KOPT-K1 (cell line): Measurements from ENCODE around the gene DCLK1.

ENCODE experiments used
- H3K27ac ChIP-seq: fragments of 200-600 bp; sonication (generic); 2 replicates; pipeline ENCODE4 v1.5.1; 2016; ENCODE audit warnings: antibody characterized with exemption, mild to moderate bottlenecking, low read depth, low read length; ENCODE audit not compliant: poor library complexity, severe bottlenecking
- H3K36me3 ChIP-seq: fragments of 200-600 bp; sonication (generic); 2 replicates; pipeline ENCODE4 v1.5.1; 2017; ENCODE audit warnings: antibody characterized with exemption, mild to moderate bottlenecking, low read length, moderate library complexity; ENCODE audit not compliant: insufficient read depth
- H3K9me3 ChIP-seq: fragments of 200-600 bp; sonication (generic); 2 replicates; pipeline ENCODE4 v1.5.1; 2017; ENCODE audit warnings: antibody characterized with exemption, low read length, mild to moderate bottlenecking; ENCODE audit not compliant: insufficient read depth, poor library complexity, severe bottlenecking

DCLK1 gene

GRCh38 chr13:36131222-36131930 is at the start of gene DCLK1:
DCLK1 (minus strand) TSS chr13:36131382.
- Histone ChIP-seq H3K27ac (no peak within 1 kb of the TSS), H3K9me3 (no peaks in the 10 kb centered on the region), H3K36me3 (no peaks in the 10 kb centered on the region)

DNA sequence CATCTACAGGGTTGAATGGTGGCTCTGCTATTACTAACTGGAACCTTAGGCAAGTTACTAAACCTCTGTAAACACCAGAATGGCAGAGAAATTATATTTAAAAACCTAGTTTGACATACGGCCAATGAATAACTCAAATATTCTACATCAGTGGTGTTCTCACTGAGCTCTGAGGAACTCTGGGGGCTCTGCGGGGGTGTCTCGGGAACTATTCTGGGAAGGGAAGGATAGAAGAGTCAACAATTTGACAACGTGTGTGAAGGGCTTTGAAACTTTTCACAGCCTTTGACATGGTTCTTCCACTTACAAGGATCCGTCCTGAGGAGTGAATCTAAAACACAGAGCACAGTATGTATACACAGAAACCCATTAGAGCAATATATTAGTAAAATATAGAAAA is 44.4 kb upstream of the DCLK1 start:
- Histone ChIP-seq H3K27ac (no peak overlapping the region), H3K36me3 (no peaks in the 10 kb centered on the region), H3K9me3 (no peaks in the 10 kb centered on the region)

GRCh38 chr13:36174923-36175322 is 43.7 kb upstream of the DCLK1 start:
- no peaks in the 10 kb centered on the region for H3K36me3 ChIP-seq
- no peak overlapping the region for H3K27ac ChIP-seq
- no peaks in the 10 kb centered on the region for H3K9me3 ChIP-seq

- no peaks in the 10 kb centered on the region for H3K9me3 ChIP-seq
- no peaks in the 10 kb centered on the region for H3K36me3 ChIP-seq
- no peak overlapping the region for H3K27ac ChIP-seq
These were observed 42.6 kb upstream of the DCLK1 start for GRCh38 chr13:36173571-36174322.

DNA sequence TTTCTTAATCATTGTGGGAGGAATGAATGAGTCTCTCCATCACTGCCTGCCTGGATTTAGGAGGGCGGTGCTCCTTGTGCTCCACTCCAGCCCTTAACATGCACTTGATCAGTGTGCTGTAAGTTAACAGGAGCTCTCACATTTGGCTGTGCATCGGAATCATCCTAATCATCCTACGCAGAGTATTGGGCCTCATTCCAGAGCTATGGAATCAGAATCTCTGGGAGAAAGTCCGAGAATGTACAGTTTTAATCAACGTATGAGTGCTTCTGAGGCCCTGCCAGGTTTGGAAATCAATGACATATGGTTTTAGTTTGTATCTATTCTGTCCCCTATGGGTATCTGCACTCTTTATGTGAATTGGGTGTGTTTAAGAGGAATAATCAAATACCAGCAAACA is 34.9 kb upstream of the DCLK1 start:
- Histone ChIP-seq H3K9me3 (no peaks in the 10 kb centered on the region), H3K36me3 (no peaks in the 10 kb centered on the region), H3K27ac (no peak overlapping the region)

GRCh38 chr13:36163809-36164308 is 32.7 kb upstream of the DCLK1 start:
- Histone ChIP-seq H3K36me3 (no peaks in the 10 kb centered on the region), H3K27ac (no peak overlapping the region), H3K9me3 (no peaks in the 10 kb centered on the region)

DNA sequence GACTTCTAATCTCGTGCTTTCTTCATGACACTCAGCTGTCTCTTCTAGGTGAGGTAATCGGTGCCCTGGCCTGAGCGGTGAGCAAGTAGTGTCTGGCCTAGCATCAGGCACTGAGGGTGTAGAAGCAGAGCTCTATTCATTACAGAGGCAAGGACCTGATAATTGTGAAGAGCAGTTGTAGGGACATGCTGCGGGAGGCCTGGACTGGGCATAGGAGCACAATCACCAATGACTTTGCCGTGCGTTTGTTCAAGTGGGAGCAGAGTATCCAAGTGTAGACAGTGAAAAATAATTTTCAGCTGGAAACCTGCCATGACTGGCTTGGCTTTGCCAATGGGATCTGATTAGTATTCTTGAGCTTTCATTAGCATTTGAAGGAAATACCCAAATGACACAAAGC is 32.1 kb upstream of the DCLK1 start:
- no peaks in the 10 kb centered on the region for H3K36me3 ChIP-seq
- H3K9me3 ChIP-seq: no peaks in the 10 kb centered on the region
- H3K27ac ChIP-seq: no peak overlapping the region

DNA sequence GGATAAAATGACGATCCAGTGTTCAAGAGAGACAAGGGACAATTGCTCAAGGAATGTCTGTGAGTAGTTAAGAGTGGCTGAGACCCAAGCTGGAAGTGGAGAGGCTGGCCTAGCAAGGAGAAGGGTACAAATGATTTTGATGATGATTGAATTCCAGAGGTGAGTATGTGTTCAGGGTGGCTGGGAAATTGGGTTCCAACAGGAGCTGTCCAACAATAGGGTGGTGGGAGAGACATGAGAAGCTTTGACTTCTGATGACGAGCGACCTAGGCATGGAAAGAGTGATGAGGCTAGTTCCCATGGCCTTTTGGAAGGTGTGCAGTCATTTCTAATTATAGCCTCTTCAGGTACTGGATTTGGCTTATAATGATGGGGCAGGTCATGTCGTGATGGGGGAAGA is 29.1 kb upstream of the DCLK1 start:
- Histone ChIP-seq H3K36me3 (no peaks in the 10 kb centered on the region), H3K9me3 (no peaks in the 10 kb centered on the region), H3K27ac (no peak overlapping the region)

- Histone ChIP-seq H3K36me3 (no peaks in the 10 kb centered on the region), H3K27ac (no peak overlapping the region), H3K9me3 (no peaks in the 10 kb centered on the region)
These were observed 27.4 kb upstream of the DCLK1 start for GRCh38 chr13:36158611-36159010.

DNA sequence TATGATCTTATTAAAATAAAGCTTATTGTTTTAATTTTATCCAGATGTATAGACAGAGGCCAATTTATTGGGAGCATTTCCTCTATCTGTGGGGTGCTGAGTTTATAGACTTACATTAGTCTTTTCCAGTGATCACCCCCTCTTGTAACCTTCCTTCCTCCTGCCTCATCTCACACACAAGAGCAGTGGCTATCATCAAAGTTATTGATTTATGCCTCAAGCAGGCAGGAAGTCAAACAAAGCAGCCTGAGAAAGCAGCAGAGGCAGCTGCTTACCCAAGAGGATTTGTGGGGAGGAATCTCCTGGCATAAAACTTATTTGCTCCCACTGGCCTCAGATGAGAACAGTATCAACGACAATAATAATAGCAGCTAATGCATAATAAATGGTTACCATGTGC is 26.3 kb upstream of the DCLK1 start:
- Histone ChIP-seq H3K9me3 (no peaks in the 10 kb centered on the region), H3K27ac (no peak overlapping the region)

DNA sequence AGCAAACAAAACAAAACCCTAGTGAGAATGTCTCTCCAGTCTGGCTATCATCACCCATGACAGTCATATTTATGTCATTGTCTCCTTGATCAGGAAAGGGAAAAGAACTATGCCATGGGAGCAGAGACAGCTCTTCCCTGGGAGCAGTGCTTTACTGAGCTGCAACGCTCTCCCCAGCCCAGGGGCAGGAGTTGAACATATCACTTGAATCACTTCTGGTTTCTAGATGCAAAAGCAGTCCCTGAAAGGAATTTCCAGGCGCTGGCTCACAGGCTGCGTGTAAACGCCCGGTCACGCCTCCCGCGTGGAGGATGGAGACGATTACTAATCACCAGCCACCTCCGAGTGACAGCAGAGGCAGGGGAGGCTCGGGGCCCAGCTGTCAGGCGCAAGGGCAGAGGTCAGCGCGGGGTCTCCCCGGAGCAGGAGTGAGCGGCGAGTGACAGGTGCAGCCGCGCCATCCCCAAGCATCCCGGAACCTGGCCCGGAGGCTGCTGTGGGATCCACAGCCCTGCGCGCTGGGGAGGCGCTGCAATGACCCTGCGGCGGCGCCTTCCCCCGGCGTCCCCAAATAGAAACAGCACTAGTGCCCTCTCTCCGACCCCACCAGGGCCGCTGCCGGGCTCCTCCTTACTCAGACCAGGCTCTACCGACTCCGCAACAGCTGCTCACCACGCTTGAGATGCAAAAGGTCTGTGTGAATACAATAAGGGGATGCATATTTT is 23.5 kb upstream of the DCLK1 start:
- Histone ChIP-seq H3K9me3 (no peaks in the 10 kb centered on the region), H3K36me3 (no peaks in the 10 kb centered on the region), H3K27ac (no peak overlapping the region)

More for the DNA sequence above, 26.3 kb upstream of the DCLK1 start:
- no peaks in the 10 kb centered on the region for H3K36me3 ChIP-seq

DNA sequence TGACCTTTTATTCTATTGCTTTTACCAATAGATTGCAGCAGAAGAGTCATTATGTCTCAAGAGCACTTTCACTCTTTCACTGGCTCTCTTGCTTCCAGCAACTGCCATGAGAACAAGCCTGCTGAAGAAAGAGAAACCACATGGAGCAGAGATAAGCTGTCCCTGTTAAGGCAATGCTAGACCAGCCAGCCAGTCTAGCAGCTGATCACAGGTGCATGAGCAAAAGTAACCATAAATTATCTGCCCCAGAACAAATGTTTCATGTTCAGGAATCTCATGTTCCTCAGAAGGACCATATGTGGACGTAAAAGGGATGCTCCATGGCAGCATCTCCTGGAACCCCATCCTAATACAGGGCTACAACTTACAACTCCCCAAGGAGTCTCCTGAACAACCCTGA is 20.4 kb upstream of the DCLK1 start:
- Histone ChIP-seq H3K36me3 (no peaks in the 10 kb centered on the region), H3K9me3 (no peaks in the 10 kb centered on the region), H3K27ac (no peak overlapping the region)

GRCh38 chr13:36148446-36148845 is 17.3 kb upstream of the DCLK1 start:
- Histone ChIP-seq H3K9me3 (no peaks in the 10 kb centered on the region), H3K27ac (no peak overlapping the region), H3K36me3 (no peaks in the 10 kb centered on the region)

GRCh38 chr13:36147330-36147729 is 16.1 kb upstream of the DCLK1 start:
- H3K36me3 ChIP-seq: no peaks in the 10 kb centered on the region
- no peaks in the 10 kb centered on the region for H3K9me3 ChIP-seq
- no peak overlapping the region for H3K27ac ChIP-seq

DNA sequence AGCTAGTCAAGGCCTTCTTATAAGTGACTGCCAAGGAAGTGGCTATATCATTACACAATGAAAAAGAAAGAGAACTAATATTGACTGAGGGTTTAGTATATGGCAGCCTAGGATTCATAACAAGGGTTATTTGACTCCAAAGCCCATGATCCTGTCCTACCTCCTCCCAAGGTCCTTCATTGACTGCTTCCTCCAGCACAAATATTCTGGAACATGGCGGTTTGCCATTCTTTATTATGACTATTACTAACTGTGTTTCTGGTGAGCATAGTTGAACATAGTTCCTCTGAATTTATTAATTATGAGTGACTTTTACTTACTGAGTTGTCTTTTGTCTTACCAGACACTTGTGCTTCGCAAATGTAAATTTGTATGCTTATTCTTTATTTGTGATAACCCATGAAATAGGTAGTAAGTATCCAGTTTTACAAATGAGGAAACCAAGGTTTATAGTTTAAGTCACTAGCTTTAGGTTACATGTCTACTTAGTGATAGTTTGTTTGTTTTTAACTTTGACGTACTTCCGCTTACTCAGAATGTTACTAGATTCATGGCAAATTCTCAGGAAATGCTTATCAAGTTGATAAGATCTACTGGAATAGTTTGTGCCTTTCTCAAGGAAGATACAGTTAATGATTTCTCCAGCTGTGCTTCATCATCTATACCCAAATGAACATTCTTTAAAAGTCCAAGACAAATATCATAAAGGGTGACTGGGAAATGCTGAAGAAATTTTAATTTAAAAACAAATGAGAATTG is 15.5 kb upstream of the DCLK1 start:
- no peak overlapping the region for H3K27ac ChIP-seq
- no peaks in the 10 kb centered on the region for H3K36me3 ChIP-seq
- no peaks in the 10 kb centered on the region for H3K9me3 ChIP-seq
